Sigmoid colon (tissue), 4 donors: ENCODE results near the gene RACGAP1.

ENCODE experiments used
- CTCF ChIP-seq, 4 experiments: fragments of 450-650 bp in 3 of 4; fragments of 200-600 bp in 1 of 4; IDR thresholded peaks; one replicate each; pipeline ENCODE4 v1.5.1; 2016 to 2019; ENCODE audit warnings: antibody characterized with exemption in 4 of 4, mild to moderate bottlenecking in 3 of 4, moderate library complexity in 2 of 4
- EP300 ChIP-seq, 4 donors: sonication (generic); formaldehyde crosslinking; IDR thresholded peaks; one replicate each; pipeline ENCODE4 v1.6.1; 2017; ENCODE audit warnings: antibody characterized with exemption in 4 of 4
- POLR2A ChIP-seq, 2 donors: fragments of 450-650 bp; IDR thresholded peaks; one replicate each; pipeline ENCODE4 v1.6.1; 2016; ENCODE audit warnings: antibody characterized with exemption in 2 of 2, mild to moderate bottlenecking in 2 of 2, moderate library complexity in 2 of 2
- POLR2AphosphoS5 ChIP-seq, 4 donors: sonication (generic); formaldehyde crosslinking; IDR thresholded peaks; one replicate each; pipeline ENCODE4 v1.6.1; 2017; ENCODE audit warnings: antibody characterized with exemption in 4 of 4

- TF ChIP-seq CTCF (IDR thresholded peaks at IDR 0.05), result no peak
- TF ChIP-seq POLR2A (IDR thresholded peaks at IDR 0.05), result no peak
- TF ChIP-seq EP300 (IDR thresholded peaks at IDR 0.05), result no peak
- TF ChIP-seq POLR2AphosphoS5 (IDR thresholded peaks at IDR 0.05), result no peak
These were observed 33.5 kb upstream of the RACGAP1 start for GRCh38 chr12:50058743-50059312.
